ENCODE data around the gene ZMAT3. TPM values are rescaled to one million over a fixed set of nuclear protein-coding genes. Genes with fewer than 3 reads are reported as not detected.
"Not testable (repeated sequence)": the region's sequence is repeated elsewhere in the genome, so short reads cannot be mapped to it uniquely, and the experiment has no call there.

The ZMAT3 gene
- polyA plus RNA-seq (ENCODE audit: insufficient read length) = 11.3 TPM
- long read RNA-seq, donor 1, full-length matches to known transcripts = 1 of 1 reads
- long read RNA-seq, donor 1, partial matches to known transcripts = 0 of 1 reads
- long read RNA-seq, donor 1, other reads (novel, unspliced or antisense) = 0 of 1 reads
- long read RNA-seq, donor 2, partial matches to known transcripts = 0 of 1 reads
- long read RNA-seq, donor 2, other reads (novel, unspliced or antisense) = 0 of 1 reads
- long read RNA-seq, donor 3, partial matches to known transcripts = 0 of 1 reads
- long read RNA-seq, donor 3, other reads (novel, unspliced or antisense) = 0 of 1 reads
- long read RNA-seq, donor 4 = 0 reads
- long read RNA-seq, donor 5 = 0 reads
- long read RNA-seq, donor 6 = 0 reads
- long read RNA-seq, donor 7, partial matches to known transcripts = 0 of 1 reads
- long read RNA-seq, donor 7, other reads (novel, unspliced or antisense) = 0 of 1 reads
- long read RNA-seq, donor 8 = 0 reads

- peak; percentile 75 for DNase-seq
These were observed at the start of gene ZMAT3 for GRCh38 chr3:179071323-179072099. TSS of gene ZMAT3 (minus strand) at chr3:179071809. CDS start at chr3:179067752, 4,057 bp downstream.

GRCh38 chr3:179116816-179117215, 45.2 kb upstream of the ZMAT3 start:
- DNase-seq = no peak

GRCh38 chr3:179115444-179115843, 43.8 kb upstream of the ZMAT3 start:
- not testable (repeated sequence) for DNase-seq

GRCh38 chr3:179113903-179114302, 42.3 kb upstream of the ZMAT3 start:
- no peak for DNase-seq

GRCh38 chr3:179108086-179108485, 36.5 kb upstream of the ZMAT3 start:
- no peak for DNase-seq

- DNase-seq = no peak
These were observed 36.0 kb upstream of the ZMAT3 start for GRCh38 chr3:179107617-179108016.

GRCh38 chr3:179105881-179106280, 34.3 kb upstream of the ZMAT3 start:
- DNase-seq = no peak

- DNase-seq = no peak
These were observed 29.0 kb upstream of the ZMAT3 start for GRCh38 chr3:179100652-179101051.

- no peak for DNase-seq
These were observed 26.9 kb upstream of the ZMAT3 start for GRCh38 chr3:179098388-179099077.

GRCh38 chr3:179093807-179094206, 22.2 kb upstream of the ZMAT3 start:
- DNase-seq = no peak

- DNase-seq = no peak
These were observed 19.5 kb upstream of the ZMAT3 start for GRCh38 chr3:179091113-179091512.

GRCh38 chr3:179088306-179088705, 16.7 kb upstream of the ZMAT3 start:
- DNase-seq = no peak

- no peak for DNase-seq
These were observed 12.4 kb upstream of the ZMAT3 start for GRCh38 chr3:179083977-179084376.

- no peak for DNase-seq
These were observed 10.8 kb upstream of the ZMAT3 start for GRCh38 chr3:179082416-179082815.

- no peak for DNase-seq
These were observed 10.3 kb upstream of the ZMAT3 start for GRCh38 chr3:179081885-179082284.

- DNase-seq = no peak
These were observed 7.9 kb upstream of the ZMAT3 start for GRCh38 chr3:179079537-179079936.

GRCh38 chr3:179076243-179077027, 4.8 kb upstream of the ZMAT3 start:
- DNase-seq = no peak

- DNase-seq = no peak
These were observed 3.0 kb upstream of the ZMAT3 start for GRCh38 chr3:179074656-179075055.

GRCh38 chr3:179073816-179074215, 2.2 kb upstream of the ZMAT3 start:
- no peak for DNase-seq

- DNase-seq = peak; percentile 18
These were observed 460 bp upstream of the ZMAT3 start for GRCh38 chr3:179072100-179072438.

GRCh38 chr3:179071027-179071322, 634 bp downstream of the ZMAT3 start:
- DNase-seq = no peak

GRCh38 chr3:179069762-179070390, 1.7 kb downstream of the ZMAT3 start:
- DNase-seq = no peak

Measured in left kidney (tissue), 8 donors.